IPS-NIHi7 (cell line): ENCODE measurements around the gene SPRR1A.

ENCODE experiments used
- DNase-seq: peaks from one replicate; pipeline ENCODE4 v3.0.0; 2012; ENCODE audit warnings: mixed read lengths; ENCODE audit errors: extremely low spot score

Gene SPRR1A, protein sequence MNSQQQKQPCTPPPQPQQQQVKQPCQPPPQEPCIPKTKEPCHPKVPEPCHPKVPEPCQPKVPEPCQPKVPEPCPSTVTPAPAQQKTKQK

DNA sequence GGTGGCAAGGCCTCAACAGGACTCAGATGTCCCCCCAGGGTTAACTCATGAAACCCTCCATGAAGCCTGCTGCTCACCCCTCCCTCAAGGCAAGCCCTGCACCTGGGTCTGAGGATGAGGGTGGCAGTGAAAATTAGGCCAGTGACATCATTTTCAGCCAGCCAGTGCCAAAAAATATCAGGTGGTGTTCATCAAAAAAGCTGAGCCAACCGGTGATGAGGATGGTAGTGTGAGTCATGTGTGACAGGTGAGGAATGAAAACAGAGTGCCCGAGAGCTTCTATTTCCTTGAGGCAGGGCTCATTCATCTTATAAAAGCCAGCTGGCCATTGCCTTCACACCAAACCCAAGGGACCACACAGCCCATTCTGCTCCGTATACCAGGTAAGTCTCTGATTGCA lies at the start of gene SPRR1A:
Gene SPRR1A, plus strand, starts transcription at position 339 of the 400 bp plus-strand sequence. CDS start 1,150 bp downstream, outside the sequence.
- no peak for DNase-seq

DNA sequence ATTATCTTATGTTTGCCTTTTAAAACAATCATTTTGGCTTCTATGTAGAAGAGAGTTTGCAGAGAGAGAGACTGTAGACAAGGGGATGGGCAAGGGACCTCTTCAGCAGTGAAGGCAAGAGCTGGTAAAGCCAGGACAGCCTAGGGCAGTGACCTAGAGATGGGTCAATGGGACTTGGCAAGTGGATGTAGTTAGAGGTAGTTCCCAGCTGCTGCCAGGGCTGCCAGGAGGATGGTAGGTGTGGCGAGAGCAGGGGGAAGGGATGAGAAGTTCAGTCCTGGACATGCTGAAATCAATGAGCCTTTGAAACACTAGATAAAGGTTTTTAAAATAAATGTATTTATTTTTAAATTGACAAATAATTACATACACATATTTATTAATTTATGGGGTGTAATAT lies 43.3 kb upstream of the SPRR1A start:
- no peak for DNase-seq

DNA sequence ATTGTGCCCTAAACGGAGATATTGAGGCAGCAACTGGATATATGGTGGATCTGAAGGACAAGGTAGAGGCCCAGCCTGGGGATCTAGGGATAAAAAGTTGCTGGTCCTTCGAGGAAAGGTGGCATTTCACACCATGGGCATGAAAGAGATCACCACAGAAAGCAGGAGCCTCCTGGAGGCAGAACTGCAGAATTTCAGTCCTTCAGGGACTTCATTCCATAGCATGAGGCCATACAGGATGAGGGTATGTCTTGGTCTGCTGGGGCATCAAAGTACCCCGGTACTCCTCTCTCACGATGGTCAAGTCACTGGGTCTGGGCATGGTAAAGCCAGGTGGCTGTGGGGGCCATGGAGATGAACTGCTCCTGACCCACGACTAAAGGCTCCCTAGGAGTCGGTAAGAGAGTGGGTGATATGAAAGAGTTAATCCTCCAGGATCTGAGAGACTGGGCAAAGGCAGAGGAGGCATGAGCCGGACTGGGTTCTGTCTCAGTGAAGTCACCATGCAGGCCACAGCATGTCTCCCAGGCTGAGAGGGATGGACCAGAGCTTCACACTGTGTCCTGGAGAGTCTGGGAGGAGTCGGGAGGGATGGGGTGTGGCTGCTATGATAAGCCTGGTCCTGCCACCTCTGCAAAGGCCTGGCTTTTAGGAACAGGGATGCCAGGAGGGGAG lies 42.7 kb upstream of the SPRR1A start:
- no peak for DNase-seq

DNA sequence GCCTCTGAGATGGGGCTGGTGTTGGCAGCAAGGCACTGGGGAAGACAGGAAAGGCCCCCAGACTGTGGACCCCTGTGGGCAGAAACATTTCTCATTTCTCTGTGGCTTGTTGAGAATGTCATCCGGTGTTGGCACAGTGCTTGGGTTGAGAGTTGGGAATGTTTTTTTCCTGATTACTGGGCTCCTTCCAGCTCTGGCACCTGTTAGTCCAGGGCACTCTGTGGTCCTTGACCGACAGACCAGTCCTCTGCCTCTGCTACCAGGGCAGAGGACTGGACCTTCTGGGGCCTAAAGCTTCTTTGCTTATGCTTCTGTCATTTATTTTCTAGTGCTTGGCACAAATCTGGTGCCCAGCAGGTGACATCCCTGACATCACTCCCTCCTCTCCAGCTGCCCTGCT lies 41.7 kb upstream of the SPRR1A start:
- DNase-seq: no peak

DNA sequence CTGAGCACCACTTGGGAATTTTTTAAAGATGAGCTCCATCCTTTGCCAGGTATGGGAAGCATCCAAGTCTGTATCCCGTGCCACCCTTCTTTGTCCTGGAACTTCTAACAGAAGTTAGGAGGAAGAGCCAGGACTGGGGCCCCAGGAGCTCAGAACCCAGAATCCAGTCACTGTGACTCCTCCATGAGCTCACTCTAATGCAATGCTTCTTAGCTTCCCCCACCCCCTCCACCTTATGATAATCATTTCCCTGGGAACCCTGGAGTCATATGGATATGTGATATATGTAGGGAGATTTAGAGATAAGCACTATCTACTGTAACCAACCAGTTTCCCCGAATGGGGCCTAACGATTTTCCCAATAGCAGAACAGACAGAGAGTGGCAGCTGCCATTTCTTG lies 37.6 kb upstream of the SPRR1A start:
- DNase-seq: no peak

DNA sequence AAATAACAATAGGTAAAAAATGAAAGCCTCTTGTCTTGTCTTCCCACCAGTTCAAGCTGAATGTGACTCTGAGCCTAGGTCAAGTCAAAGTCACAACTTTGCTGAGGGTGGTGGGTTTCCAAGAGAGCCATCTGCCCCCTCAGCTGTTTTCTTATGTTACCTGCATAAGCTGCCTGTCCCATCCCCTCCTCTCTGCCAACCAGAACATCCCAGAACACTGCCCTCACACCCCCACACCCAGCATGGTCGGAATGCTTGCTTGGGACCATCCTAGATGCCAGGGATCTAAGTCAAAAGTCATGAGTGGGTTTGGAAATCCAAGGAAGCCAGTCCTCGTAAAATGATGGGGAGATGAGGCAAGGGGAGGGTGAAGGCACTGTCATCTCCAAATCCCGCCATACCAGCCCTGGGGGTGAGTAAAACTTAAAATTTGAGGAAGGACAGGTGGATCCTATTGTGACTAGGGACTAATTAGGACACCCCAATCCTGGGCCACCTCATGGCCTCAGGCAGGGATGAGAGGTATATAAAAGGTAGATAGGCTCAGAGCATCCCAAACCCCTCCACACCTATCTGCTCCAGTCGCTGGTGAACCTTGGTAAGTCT lies 37.1 kb upstream of the SPRR1A start, which contains the start of gene SPRR5:
Gene SPRR5, plus strand, starts transcription at position 556 of the 606 bp plus-strand sequence. CDS start 1,349 bp downstream, outside the sequence.
- DNase-seq: no peak

DNA sequence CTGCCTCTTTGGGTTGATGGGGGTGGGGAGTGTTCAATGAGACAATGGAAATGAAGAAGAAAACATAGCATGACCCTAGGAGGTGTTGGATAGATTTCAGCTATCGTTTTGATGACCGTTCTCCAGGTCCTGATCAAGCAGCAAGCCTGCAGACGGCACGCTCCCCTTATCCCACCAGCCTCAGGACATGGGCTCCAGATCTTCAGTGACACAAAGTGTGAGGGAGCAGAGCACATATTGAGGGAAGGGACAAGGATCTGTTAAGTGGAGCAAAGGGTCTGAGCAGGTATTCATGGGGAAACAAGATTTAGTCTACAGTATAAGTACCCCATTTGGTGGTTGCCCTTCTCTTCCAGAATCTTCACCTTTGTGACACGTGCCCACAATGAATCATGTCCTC lies 32.2 kb upstream of the SPRR1A start:
- no peak for DNase-seq

DNA sequence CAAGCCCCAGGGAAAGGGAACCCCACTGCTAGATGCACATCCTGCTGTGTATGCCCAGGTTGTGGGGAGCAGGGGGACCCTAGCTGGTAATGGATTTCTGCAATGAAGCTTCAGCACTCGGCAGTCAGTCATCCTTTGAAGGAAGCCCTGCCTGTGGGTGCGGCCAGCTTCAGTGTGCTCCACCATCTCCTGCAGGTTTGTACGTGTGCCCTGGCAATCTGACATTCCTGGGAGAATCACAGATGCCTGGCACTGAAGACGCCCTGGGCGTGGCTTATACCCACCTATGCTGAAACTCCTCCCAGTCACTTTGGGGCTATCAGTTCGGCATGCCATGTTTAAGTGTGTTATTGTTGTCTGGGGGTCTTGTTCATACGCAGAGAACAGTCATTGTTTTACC lies 30.1 kb upstream of the SPRR1A start:
- no peak for DNase-seq

DNA sequence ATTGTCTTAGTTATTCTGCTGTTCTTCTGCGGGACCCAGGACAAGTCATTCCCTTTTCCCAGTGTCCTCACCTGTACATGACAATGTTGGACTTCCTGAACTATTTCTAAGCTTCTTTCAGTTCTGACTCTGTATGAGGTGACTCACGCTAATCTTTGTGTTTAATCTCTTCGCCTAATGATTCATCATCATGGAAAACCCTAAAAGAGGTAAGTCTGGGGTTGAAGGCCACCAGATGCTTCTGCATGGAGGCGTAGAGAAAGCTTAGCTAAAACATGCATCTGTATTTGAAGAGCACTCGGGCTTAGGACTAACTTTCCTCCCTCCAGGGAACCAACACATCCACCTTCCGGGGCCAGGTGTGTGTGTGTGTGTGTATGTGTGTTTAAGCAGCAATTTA lies 29.4 kb upstream of the SPRR1A start:
- DNase-seq: no peak

DNA sequence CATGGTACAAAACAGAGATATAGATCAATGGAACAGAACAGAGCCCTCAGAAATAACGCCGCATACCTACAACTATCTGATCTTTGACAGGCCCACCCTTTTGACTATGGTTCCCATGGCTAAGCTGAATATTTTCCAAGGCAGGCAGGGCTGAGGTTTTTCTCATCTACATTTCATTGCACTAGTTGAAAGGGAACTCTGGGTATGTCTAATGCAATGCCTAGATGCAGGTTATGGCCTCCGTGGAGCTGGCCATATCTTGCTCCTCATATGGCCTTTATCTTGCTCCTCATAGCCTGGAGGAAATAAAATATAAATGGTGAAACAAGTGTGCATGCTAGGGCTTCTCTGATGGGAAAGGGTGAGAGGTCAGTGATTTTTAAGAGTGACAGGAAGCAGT lies 26.3 kb upstream of the SPRR1A start:
- no peak for DNase-seq

DNA sequence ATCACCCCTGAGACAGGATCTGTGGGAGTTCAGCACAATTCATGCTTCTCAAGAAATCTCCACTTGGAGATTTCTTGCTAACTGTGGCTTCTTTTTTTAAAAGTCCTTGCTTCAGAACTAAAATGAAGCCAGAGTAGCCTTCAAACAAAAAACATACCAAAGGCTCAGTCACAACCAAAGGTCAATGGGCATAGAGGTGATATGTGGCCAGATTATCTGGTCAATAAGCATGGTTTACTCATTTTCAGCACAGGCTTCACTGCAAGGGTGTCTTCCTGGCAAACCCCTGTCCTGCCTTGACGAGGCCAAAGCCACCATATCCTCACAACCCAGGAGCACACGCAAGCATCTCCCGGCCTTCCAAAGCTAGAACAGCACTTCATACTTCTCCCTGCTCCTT lies 24.6 kb upstream of the SPRR1A start:
- DNase-seq: no peak

DNA sequence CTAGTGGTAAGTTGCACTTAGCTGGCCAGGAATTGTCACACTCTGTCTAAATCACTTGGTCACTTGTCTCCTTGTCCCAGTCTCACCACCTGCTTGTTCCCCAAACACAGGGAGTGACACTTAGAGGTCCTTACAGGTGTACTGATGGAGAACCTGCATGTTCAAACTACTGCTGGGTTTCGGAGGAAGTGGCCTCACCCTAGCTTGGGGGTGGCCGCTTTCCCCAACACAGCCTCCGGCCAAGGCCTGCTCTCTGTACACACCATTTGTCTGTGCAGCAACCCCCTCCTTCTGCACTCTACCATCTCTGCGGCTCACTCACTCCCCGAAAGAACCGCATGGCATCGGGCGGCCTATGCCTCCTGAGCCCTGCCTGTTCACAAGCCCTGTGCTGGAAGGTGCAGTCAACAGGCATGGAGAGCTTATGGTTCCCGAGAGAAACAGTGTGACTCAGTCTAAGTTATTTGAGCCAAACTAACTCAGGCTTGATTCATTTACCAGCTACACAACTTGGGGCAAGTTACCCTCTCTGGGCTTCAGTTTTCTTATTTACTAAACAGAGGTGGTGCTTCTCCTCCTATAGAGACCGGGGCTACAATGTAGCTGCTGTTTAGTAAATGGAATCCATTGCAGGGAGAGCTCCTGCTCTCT lies 24.0 kb upstream of the SPRR1A start:
- no peak for DNase-seq

DNA sequence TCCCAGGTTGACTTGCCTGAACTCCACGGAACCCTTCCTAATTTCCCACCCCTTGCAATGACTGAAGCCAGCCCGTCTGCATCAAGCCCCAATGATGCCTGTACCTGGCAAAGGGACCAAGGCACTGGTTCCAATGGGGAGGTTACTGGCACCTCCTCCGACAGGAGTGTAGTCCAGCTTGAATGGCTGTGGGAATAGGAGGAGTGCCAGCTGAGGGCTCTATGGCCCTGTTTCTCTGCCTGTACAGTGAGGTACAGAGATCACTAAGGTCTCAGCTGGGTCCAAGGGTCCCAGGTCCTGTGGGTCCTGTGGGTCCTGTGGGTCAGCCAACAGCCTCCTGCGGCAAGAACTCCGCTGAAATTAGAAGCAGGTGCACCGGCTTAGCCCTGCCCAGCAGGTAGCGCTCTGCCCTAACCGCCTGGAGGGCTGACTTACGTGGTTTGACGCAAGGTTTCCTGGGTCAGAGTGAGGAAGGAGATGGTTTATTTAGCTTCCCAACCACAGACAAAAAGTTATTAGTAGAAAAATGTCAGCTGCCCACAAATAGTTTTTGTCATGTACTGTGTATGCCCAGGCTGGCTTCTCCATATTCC lies 23.3 kb upstream of the SPRR1A start:
- peak; percentile 11 for DNase-seq

DNA sequence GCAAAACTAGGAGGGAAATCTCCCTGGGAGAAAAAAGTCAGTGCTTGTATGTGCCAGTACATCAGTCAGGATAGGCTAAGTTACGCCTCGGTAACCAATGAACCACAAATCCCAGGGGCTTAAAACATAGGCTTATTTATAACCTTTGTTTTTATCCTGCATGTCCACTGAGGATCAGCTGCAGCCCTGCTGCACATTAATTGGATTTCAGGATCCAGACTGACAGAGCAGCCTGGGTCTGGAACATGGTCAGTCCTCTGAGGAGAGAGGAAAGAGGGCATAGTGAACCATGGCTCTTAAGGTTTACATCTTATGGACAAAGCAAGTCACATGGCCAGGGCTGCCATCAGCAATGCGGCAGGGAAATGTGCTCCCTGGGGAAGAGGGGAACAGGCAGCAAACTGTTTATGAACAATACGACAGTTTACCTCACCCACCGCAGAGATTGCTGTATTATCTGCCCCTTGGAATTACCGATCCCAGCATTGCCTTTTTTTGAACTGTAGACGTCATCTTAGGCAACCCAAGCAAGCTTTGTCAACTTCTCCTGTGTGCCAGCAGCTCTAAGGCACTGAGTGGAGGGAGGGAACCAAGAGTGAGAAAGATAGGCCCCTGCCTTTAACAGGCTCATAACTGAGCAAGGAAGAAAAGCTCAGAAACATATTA lies 22.5 kb upstream of the SPRR1A start:
- no peak for DNase-seq

DNA sequence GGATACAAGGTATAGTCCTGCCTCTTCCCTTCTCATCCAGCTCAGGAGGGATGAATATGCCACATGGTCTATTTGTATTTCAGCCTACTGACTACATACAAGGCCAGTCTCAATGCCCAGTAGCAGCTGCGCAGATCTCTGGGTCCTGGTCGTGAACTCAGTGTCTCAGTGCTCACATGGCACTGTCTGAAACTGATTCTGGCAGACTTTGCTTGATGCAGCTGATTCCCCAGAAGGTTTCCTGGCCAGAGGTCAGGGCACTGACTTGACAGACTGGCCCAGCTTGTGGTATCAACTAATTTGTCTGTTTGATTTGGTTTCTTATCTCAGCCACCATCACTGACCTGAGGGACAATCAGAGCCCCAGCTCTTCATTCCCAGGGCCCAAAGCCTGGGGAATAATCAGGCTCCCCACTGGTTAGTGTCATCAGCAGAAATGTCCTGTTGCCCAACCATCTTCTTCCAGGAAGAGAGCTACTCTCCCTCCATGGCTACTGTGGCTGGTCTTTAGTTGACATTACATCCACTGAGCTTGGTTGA lies 20.9 kb upstream of the SPRR1A start:
- no peak for DNase-seq

DNA sequence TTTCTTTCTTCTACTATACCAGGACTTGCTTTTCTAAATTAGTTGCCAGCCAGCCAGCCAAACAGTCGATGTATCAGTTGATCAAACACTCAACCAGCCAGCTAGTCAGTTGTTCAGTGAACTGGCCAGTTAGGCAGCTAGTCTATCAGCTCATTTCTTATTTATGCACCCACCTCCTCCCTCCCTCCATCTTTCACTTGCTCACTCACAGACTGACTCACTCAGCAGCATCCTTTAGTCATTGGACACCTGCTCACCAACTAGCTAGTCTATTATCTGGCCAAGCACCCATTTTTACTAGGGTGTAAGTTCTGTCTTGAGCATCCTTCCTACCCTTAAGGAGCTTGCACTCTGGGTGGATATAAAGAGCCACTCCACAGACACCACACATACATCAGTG lies 19.3 kb upstream of the SPRR1A start:
- DNase-seq: no peak

DNA sequence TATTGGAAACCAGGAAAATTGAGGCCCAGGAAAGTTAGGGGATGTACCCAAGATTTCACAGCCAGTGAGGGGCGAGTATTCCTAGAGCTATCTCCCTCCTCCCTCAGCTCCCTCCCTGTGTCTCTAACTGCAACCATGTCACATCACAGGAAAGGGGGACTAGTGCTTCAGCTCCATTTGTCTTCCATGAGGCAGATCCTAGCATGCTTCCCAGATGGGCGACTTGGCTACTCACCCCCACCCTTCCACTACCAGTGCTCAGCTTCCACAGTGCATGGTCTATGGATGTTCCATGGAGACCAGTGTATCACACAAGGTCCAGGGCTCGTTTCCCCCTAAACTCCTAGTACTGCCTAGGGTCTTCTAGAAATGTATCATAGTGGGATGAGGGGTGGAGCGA lies 18.0 kb upstream of the SPRR1A start:
- DNase-seq: no peak

DNA sequence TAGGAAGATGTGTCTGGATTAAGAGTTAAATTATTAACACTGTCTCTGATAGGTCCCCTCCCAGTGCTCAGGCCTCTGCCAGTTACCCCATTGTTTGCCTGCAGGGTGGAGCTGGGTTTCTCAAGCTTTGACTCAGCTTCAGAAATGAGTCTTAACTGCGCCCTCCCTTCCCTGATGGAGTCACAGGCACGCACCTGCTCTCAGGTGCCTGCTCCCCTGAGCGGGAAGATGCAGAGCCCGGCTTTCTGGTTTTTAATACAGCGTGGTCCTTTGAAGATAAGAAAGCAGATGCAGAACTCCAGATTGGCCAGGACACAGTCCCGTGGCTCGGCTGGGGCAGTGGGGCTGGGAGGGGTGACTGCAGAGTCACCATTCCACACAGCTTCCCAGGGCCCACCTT lies 16.7 kb upstream of the SPRR1A start:
- no peak for DNase-seq

DNA sequence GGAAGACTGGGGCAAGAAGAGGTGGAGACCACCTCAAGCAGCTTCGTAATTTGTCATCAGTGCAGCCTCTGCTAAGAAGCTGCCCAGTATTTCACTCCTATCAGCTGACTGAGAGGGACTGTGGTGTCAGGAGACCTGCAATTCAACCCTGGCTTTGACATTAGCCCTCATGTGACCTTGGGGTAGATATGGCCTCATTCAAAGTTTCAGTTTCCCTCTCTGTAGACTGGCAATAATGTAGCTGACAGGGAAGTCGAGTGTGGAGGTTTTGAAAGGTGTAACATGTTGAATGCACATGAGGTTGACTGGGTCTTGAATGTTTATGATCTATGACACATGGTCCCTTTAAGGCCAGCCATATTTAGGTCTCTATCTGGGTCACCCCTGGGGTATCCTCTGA lies 15.6 kb upstream of the SPRR1A start:
- DNase-seq: no peak

DNA sequence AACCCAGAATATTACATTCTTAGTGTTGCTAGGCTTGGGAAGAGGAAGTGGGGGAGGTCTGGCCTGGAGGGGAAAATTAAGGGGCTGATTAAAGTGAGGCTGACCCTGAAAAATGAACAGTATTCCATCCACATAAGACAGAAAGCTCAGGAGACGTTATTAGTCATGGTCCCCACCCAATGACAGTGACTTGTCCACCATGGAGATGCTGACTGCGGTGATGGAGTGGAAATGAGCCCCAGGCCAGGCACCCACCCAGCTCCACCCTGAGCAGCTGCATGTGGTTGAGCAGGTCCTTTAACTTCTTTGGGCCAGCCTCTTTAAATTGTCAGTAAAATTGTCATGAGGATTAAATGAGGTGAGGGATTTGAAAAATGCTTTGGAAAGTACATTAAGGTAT lies 14.8 kb upstream of the SPRR1A start:
- no peak for DNase-seq

DNA sequence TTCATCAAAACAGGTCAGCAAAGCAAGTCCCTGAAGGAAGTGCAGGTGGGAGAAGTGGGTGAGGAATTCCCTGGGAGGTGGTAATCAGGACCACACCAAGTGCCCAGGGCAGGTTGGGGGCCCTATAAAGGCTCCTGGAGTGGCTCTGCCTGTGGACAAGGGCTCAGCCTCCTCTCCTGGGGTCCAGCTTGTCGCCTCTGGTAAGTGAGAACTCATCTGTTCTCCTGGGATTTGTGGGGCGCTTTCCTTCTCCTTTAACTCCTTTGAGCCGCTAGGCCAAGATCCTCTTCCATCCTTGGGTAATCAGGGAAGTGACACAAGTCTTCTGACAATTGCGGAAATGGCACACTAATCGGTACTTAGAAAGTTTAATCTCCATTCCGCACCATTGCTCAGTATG lies 13.4 kb upstream of the SPRR1A start, which contains the start of gene SPRR4:
Gene SPRR4, plus strand, starts transcription at position 154 of the 400 bp plus-strand sequence. CDS start 1,243 bp downstream, outside the sequence.
- no peak for DNase-seq
